Nephron progenitor cell (in vitro differentiated cells): ENCODE data around the gene NSRP1.
"Not testable (repeated sequence)": the region's sequence is repeated elsewhere in the genome, so short reads cannot be mapped to it uniquely, and the experiment has no call there.

Source experiments
- DNase-seq: peaks from one replicate; pipeline ENCODE4 v3.0.0; 2021
- H3K27ac Mint-ChIP-seq: 2 replicates; pipeline ENCODE4 v1.8.0; 2021; ENCODE audit warnings: mild to moderate bottlenecking, moderate library complexity, mixed read lengths
- H3K27me3 Mint-ChIP-seq: 2 replicates; pipeline ENCODE4 v1.8.0; 2021; ENCODE audit warnings: mild to moderate bottlenecking, low read depth, mixed read lengths; ENCODE audit not compliant: poor library complexity
- H3K36me3 Mint-ChIP-seq: 2 replicates; pipeline ENCODE4 v1.8.0; 2021; ENCODE audit warnings: low read depth, mixed read lengths
- H3K4me1 Mint-ChIP-seq: 2 replicates; pipeline ENCODE4 v1.8.0; 2021; ENCODE audit warnings: mixed read lengths
- H3K4me3 Mint-ChIP-seq: 2 replicates; pipeline ENCODE4 v1.8.0; 2021; ENCODE audit warnings: mild to moderate bottlenecking, moderate library complexity, mixed read lengths
- H3K9me3 Mint-ChIP-seq: 2 replicates; pipeline ENCODE4 v1.8.0; 2021; ENCODE audit warnings: mild to moderate bottlenecking, moderate library complexity, mixed read lengths
- CTCF ChIP-seq: fragments of 200-600 bp; sonication (generic); IDR thresholded peaks from 2 replicates; pipeline ENCODE4 v1.5.0; 2021; ENCODE audit warnings: antibody characterized with exemption

Gene NSRP1

GRCh38 chr17:30113213-30113612, 3.4 kb upstream of the NSRP1 start:
- Mint-ChIP-seq H3K9me3 (no peaks in the 10 kb centered on the region), H3K4me3 (no peak overlapping the region)
- no peak for TF ChIP-seq CTCF

GRCh38 chr17:30116345-30116660, 313 bp upstream of the NSRP1 start:
- no peak for TF ChIP-seq CTCF
- peak overlapping the region; percentile 95 for H3K4me3 Mint-ChIP-seq
- H3K4me1 Mint-ChIP-seq, result peaks cover 29% of the 10 kb centered on the region
- H3K27me3 Mint-ChIP-seq, result peaks cover 3% of the 10 kb centered on the region
- H3K9me3 Mint-ChIP-seq, result no peaks in the 10 kb centered on the region
- H3K27ac Mint-ChIP-seq, result peak overlapping the region; percentile 100
- DNase-seq, result no peak
- peaks cover 23% of the 10 kb centered on the region for H3K36me3 Mint-ChIP-seq

More at GRCh38 chr17:30113213-30113612, 3.4 kb upstream of the NSRP1 start:
- DNase-seq, result no peak
- Mint-ChIP-seq H3K27ac (no peak overlapping the region), H3K36me3 (peaks cover 4% of the 10 kb centered on the region), H3K4me1 (peaks cover 13% of the 10 kb centered on the region), H3K27me3 (peaks cover 17% of the 10 kb centered on the region)

- Mint-ChIP-seq H3K4me1 (peaks cover 29% of the 10 kb centered on the region), H3K9me3 (no peaks in the 10 kb centered on the region), H3K4me3 (peak overlapping the region; percentile 95), H3K27me3 (peaks cover 3% of the 10 kb centered on the region), H3K27ac (peak overlapping the region; percentile 100), H3K36me3 (peaks cover 32% of the 10 kb centered on the region)
- no peak for DNase-seq
- TF ChIP-seq CTCF, result no peak
These were observed 1.1 kb downstream of the NSRP1 start for GRCh38 chr17:30117675-30118081.

GRCh38 chr17:30118635-30119034, 2.0 kb downstream of the NSRP1 start:
- not testable (repeated sequence) for DNase-seq, H3K9me3 Mint-ChIP-seq, H3K27me3 Mint-ChIP-seq
- peaks cover 33% of the 10 kb centered on the region for H3K36me3 Mint-ChIP-seq
- peaks cover 29% of the 10 kb centered on the region for H3K4me1 Mint-ChIP-seq
- H3K4me3 Mint-ChIP-seq, result peak overlapping the region; percentile 95
- peak overlapping the region; percentile 29 for H3K27ac Mint-ChIP-seq

DNA sequence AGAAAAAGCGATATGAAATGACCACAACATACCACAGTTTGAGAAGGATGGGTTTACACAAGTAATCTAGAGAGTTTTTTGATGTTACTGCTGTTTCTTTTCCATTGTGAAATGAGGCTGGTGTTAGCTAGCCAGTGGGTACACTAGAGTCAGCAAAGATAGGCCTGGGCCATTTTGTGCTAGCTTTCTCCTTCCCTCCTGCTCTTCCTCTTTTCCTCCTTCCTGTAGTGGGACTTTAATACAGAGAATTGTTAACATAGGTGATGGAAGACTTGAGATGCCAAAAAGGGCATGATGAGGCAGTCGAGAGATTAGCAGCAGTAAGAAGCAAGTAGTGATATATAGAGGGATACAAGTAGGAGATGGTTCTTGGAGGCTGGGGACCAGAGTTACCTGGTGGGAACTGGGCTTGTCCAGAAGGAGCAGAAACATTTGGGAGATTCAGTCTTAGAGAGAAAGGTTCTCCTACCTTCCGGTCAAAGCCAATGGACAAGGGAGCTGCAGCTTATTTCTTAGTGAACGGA, 7.7 kb downstream of the NSRP1 start:
- DNase-seq, result no peak
- no peaks in the 10 kb centered on the region for H3K27me3 Mint-ChIP-seq
- no peaks in the 10 kb centered on the region for H3K9me3 Mint-ChIP-seq
- peaks cover 8% of the 10 kb centered on the region for H3K4me1 Mint-ChIP-seq
- H3K36me3 Mint-ChIP-seq, result peaks cover 28% of the 10 kb centered on the region
- no peak for TF ChIP-seq CTCF
- H3K27ac Mint-ChIP-seq, result peak overlapping the region; percentile 52
- no peak overlapping the region for H3K4me3 Mint-ChIP-seq

- Mint-ChIP-seq H3K36me3 (peaks cover 55% of the 10 kb centered on the region), H3K27ac (no peak overlapping the region), H3K9me3 (no peaks in the 10 kb centered on the region), H3K4me3 (no peak overlapping the region), H3K4me1 (no peaks in the 10 kb centered on the region), H3K27me3 (no peaks in the 10 kb centered on the region)
- no peak for DNase-seq
- TF ChIP-seq CTCF, result no peak
These were observed 13.5 kb downstream of the NSRP1 start for GRCh38 chr17:30130121-30130520.
